Measurements from ENCODE around the gene SNTG2.

DNA sequence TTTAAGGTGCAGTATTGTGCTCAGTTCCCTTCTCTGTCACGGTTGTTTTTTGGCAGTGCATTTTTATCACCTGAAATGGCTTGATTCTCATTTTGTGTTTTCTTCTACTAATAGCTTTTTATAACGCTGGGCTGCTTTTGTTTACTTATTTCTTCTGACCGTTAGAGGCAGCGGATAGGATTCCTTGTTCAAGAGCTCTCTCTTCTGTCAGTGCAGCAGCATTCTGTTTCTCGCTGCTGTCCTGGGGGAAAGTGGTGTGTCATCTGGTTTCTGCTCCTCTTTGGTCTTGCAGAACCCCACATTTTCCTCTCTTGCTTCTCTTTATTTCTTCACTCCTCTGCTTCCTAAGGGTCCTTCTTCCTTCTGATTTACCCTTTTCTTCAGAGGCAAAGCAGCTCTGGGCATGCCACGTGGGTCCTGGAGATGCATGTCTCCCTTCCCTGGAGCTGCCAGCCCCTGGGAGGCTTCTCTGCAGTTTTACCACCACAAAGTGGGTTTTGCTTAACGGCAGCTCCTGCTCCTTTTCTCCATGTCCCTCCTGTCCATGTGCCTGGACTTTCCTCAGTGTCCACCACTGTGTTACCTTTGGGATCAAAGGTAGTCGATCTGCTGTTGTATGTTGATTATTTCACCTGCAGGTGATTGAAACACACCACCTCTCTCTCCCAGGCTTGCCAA is 47.3 kb upstream of the SNTG2 start:
- no peak for TF ChIP-seq EZH2 (IDR thresholded peaks at IDR 0.05; ENCODE audit: low read length, missing control alignments)
- TF ChIP-seq, protein P1, sequence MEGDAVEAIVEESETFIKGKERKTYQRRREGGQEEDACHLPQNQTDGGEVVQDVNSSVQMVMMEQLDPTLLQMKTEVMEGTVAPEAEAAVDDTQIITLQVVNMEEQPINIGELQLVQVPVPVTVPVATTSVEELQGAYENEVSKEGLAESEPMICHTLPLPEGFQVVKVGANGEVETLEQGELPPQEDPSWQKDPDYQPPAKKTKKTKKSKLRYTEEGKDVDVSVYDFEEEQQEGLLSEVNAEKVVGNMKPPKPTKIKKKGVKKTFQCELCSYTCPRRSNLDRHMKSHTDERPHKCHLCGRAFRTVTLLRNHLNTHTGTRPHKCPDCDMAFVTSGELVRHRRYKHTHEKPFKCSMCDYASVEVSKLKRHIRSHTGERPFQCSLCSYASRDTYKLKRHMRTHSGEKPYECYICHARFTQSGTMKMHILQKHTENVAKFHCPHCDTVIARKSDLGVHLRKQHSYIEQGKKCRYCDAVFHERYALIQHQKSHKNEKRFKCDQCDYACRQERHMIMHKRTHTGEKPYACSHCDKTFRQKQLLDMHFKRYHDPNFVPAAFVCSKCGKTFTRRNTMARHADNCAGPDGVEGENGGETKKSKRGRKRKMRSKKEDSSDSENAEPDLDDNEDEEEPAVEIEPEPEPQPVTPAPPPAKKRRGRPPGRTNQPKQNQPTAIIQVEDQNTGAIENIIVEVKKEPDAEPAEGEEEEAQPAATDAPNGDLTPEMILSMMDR (conservative IDR thresholded peaks at IDR 0.05 in 1 of 2, IDR thresholded peaks at IDR 0.05 in 1 of 2; ENCODE audit: low read depth in 1 of 2, low read length in 2 of 2) = no peak
